Smooth muscle cell (in vitro differentiated cells): ENCODE measurements around the gene HLA-DOA. TPM values are rescaled to one million over a fixed set of nuclear protein-coding genes. Genes with fewer than 3 reads are reported as not detected.

Experiments used
- DNase-seq: peaks from one replicate; lab custom pipeline; 2025; ENCODE audit not compliant: unreplicated experiment; lab: John Stamatoyannopoulos, UW
- H2AFZ ChIP-seq: fragments of 200-600 bp; sonication (generic); 2 replicates; pipeline ENCODE4 v1.6.0; 2016; ENCODE audit warnings: antibody characterized with exemption, low read depth, mild to moderate bottlenecking
- H3F3A ChIP-seq: fragments of 200-600 bp; sonication (generic); 2 replicates; pipeline ENCODE4 v1.6.0; 2017; ENCODE audit warnings: antibody characterized with exemption, low read depth
- H3K27ac ChIP-seq: fragments of 200-600 bp; sonication (generic); 2 replicates; pipeline ENCODE4 v1.5.1; 2016; ENCODE audit warnings: low read depth, mild to moderate bottlenecking
- H3K27me3 ChIP-seq: fragments of 200-600 bp; sonication (generic); 2 replicates; pipeline ENCODE4 v1.6.1; 2016; ENCODE audit warnings: low read depth, mild to moderate bottlenecking
- H3K36me3 ChIP-seq: fragments of 200-600 bp; sonication (generic); 2 replicates; pipeline ENCODE4 v1.5.1; 2016; ENCODE audit warnings: low read depth
- H3K4me1 ChIP-seq: fragments of 200-600 bp; sonication (generic); 2 replicates; pipeline ENCODE4 v1.5.1; 2016; ENCODE audit warnings: low read depth
- H3K4me2 ChIP-seq: fragments of 200-600 bp; sonication (generic); 2 replicates; pipeline ENCODE4 v1.6.0; 2016; ENCODE audit warnings: mild to moderate bottlenecking
- H3K4me3 ChIP-seq: fragments of 200-600 bp; sonication (generic); 2 replicates; pipeline ENCODE4 v1.5.1; 2016; ENCODE audit warnings: mild to moderate bottlenecking
- H3K79me2 ChIP-seq: fragments of 200-600 bp; sonication (generic); 2 replicates; pipeline ENCODE4 v1.6.0; 2016; ENCODE audit warnings: low read depth, mild to moderate bottlenecking
- H3K9ac ChIP-seq: fragments of 200-600 bp; sonication (generic); 2 replicates; pipeline ENCODE4 v1.6.0; 2016; ENCODE audit warnings: low read depth
- H3K9me3 ChIP-seq: fragments of 200-600 bp; sonication (generic); replicated peaks from 2 replicates; pipeline ENCODE4 v1.5.1; 2016; ENCODE audit warnings: low read depth
- H4K20me1 ChIP-seq: fragments of 200-600 bp; sonication (generic); 2 replicates; pipeline ENCODE4 v1.6.0; 2016; ENCODE audit warnings: low read depth
- WGBS: methylation state at CpG from one replicate; pipeline ENCODE4 v1.1.7; 2016; ENCODE audit warnings: low lambda C conversion rate; 5-methylcytosine and 5-hydroxymethylcytosine counted together
- polyA plus RNA-seq: library from polyadenylated mRNA; unstranded; fragments of >200 nt; fragmentation: Nextera tagmentation; extraction: Ambion mirVana; gene quantifications from 2 replicates; pipeline ENCODE4 v1.2.1, GENCODE V29; 2016
- total RNA-seq: library from RNA; depleted of rRNA; stranded (reverse); fragments of >200 nt; gene quantifications from 2 replicates; pipeline ENCODE4 v1.2.3, GENCODE V29; 2014
- TF ChIP-seq, protein P1 (sequence below): fragments of 200-600 bp; sonication (generic); IDR thresholded peaks from 2 replicates; pipeline ENCODE4 v1.5.1; 2017; ENCODE audit warnings: borderline replicate concordance, mild to moderate bottlenecking, antibody characterized with exemption; ENCODE audit not compliant: insufficient read depth, poor library complexity, severe bottlenecking

The HLA-DOA gene
- total and polyA plus RNA-seq, 2 experiments from 2014 or later: 0.09 TPM; not detected in 1

DNA sequence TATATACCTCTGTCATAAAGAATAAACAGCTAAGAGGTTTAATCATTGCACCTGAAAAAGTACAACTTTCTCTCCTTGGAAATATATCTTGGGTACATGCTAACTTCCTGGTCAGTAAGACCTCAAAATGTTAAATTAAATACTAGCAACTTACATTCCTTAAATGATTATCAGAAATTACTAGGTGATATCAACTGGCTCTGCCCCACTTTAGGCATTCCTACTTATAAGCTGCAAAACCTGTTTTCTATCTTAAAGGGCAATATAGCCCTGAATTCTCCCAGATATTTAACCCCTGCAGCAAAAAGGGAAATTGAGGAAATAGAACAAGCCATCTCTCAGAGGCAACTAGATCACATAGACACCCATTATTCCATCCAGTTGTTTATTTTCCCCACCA, 43.2 kb upstream of the HLA-DOA start:
- Histone ChIP-seq H3K36me3 (no peaks in the 10 kb centered on the region), H3K9ac (no peak overlapping the region), H3K4me1 (no peaks in the 10 kb centered on the region), H4K20me1 (no peaks in the 10 kb centered on the region), H3K9me3 (no peaks in the 10 kb centered on the region), H3K4me2 (no peak overlapping the region), H3K27ac (no peak overlapping the region), H3K79me2 (no peaks in the 10 kb centered on the region), H2AFZ (no peak overlapping the region), H3K27me3 (peaks cover 8% of the 10 kb centered on the region), H3F3A (no peaks in the 10 kb centered on the region), H3K4me3 (no peak overlapping the region)
- DNase-seq: no peak
- TF ChIP-seq, protein P1, sequence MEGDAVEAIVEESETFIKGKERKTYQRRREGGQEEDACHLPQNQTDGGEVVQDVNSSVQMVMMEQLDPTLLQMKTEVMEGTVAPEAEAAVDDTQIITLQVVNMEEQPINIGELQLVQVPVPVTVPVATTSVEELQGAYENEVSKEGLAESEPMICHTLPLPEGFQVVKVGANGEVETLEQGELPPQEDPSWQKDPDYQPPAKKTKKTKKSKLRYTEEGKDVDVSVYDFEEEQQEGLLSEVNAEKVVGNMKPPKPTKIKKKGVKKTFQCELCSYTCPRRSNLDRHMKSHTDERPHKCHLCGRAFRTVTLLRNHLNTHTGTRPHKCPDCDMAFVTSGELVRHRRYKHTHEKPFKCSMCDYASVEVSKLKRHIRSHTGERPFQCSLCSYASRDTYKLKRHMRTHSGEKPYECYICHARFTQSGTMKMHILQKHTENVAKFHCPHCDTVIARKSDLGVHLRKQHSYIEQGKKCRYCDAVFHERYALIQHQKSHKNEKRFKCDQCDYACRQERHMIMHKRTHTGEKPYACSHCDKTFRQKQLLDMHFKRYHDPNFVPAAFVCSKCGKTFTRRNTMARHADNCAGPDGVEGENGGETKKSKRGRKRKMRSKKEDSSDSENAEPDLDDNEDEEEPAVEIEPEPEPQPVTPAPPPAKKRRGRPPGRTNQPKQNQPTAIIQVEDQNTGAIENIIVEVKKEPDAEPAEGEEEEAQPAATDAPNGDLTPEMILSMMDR: no peak

DNA sequence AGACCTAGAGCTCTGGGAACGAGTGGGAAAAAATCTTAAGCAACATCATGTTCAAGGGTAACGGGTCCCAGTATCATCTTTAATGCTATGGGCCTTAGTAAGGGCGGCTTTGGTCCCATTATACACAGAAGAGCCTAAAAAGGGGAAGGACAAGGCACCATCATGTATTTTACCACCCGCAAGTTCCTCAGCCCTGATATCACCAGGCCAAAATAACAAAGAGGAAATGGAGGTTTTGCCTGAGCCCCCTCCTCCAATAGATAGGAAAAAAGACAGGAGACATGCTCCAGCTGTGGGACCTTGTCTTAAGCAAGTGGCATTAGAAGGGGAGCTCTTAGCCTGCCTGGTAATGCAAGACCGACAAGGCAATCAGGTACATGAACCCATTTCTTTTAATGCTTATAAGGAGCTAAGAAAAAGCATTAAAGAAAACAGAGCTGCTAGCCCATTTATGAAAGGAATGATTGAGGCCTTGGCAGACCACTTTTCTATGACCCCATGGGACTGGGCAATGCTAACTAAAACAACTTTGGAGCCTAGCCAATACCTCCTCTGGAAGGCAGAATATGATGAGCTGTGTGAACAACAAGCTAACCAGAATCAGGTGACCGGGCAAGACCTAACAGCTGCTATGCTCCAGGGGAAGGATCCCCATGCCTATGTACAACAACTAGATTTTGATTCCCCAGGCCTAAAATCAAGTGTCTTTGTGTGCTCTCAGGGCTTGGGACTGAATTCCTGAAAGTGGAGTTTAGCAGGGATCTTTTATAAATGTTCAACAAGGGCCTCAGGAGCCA, 40.8 kb upstream of the HLA-DOA start:
- Histone ChIP-seq H3K4me2 (no peak overlapping the region), H3F3A (no peaks in the 10 kb centered on the region), H3K79me2 (no peaks in the 10 kb centered on the region), H3K9me3 (no peaks in the 10 kb centered on the region), H3K4me1 (no peaks in the 10 kb centered on the region), H4K20me1 (no peaks in the 10 kb centered on the region), H3K36me3 (no peaks in the 10 kb centered on the region), H3K27ac (no peak overlapping the region), H3K9ac (no peak overlapping the region), H3K4me3 (no peak overlapping the region), H2AFZ (no peak overlapping the region), H3K27me3 (no peaks in the 10 kb centered on the region)
- WGBS: 90% methylated on average over 5 of the region's 6 CpGs
- TF ChIP-seq, protein P1: no peak
- DNase-seq: no peak

DNA sequence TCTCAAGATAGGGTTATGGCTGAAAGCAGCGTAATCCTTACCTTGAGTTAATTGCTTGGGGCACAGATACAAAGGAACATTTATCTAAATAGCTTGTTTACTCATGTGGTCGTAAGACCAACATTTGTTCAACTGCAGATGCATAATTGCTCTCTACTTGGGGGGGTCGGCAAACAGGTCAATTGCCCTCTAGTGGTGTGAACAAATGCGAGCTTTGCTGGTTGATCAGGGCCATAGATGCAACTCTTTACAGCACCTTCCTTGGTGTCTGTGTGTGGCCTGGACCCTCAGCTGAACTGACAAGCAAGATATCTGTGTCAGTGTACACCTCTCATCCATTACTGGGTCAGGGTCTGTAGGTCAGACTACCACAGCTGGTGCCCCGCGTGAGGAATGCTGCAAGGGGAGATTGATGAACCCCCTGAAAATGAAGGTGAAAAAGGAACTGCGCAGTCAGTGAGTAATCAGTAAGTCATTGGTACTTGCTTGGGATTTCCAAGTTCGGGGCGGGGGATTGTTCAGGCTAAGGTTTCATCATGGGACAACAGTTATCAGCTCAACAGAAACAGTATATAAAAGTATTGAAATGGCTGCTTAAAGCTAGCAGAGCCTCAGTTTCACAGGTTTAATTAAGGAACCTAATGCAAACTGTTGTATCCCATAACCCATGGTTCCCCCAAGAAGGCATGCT, 40.1 kb upstream of the HLA-DOA start:
- H3K27me3 ChIP-seq: no peaks in the 10 kb centered on the region
- no peaks in the 10 kb centered on the region for H3K79me2 ChIP-seq
- TF ChIP-seq, protein P1: no peak
- no peak overlapping the region for H2AFZ ChIP-seq
- no peak overlapping the region for H3K4me3 ChIP-seq
- no peaks in the 10 kb centered on the region for H3K36me3 ChIP-seq
- H3K9me3 ChIP-seq: no peaks in the 10 kb centered on the region
- H3K4me1 ChIP-seq: no peaks in the 10 kb centered on the region
- no peaks in the 10 kb centered on the region for H4K20me1 ChIP-seq
- DNase-seq: no peak
- no peak overlapping the region for H3K9ac ChIP-seq
- no peak overlapping the region for H3K4me2 ChIP-seq
- 81% methylated on average over 9 of the region's 9 CpGs for WGBS
- H3F3A ChIP-seq: no peaks in the 10 kb centered on the region
- H3K27ac ChIP-seq: no peak overlapping the region
